Measurements from ENCODE around the gene KCNN3.

GRCh38 chr1:154742606-154743005, 127.5 kb downstream of the KCNN3 start:
- no peak for TF ChIP-seq CTCF (IDR thresholded peaks at IDR 0.05 in 4 of 5, conservative IDR thresholded peaks at IDR 0.05 in 1 of 5)
- TF ChIP-seq POLR2A (IDR thresholded peaks at IDR 0.05): no peak
